ENCODE data around the gene ALB.

GRCh38 chr4:73456177-73457022 lies 52.3 kb downstream of the ALB start:
- no peak for TF ChIP-seq CTCF (IDR thresholded peaks at IDR 0.05 in 8 of 11, conservative IDR thresholded peaks at IDR 0.05 in 3 of 11)
- TF ChIP-seq POLR2AphosphoS5 (IDR thresholded peaks at IDR 0.05): no peak
